Ovary (tissue), 3 donors: ENCODE measurements around the gene MTA1.

Source experiments
- POLR2A ChIP-seq: fragments of 450-650 bp; IDR thresholded peaks from one replicate; pipeline ENCODE4 v1.6.1; 2017; ENCODE audit warnings: antibody characterized with exemption, mild to moderate bottlenecking, moderate library complexity
- TF ChIP-seq, protein P1 (sequence below), 3 donors: fragments of 450-650 bp in 2 of 3; fragments of 200-600 bp in 1 of 3; IDR thresholded peaks; one replicate each; pipeline versions ENCODE4 v1.5.1 to v1.8.0; 2016 to 2022; ENCODE audit warnings: antibody characterized with exemption in 3 of 3, mild to moderate bottlenecking in 1 of 3
- donor health status: DM: no; HTN: no; CAD: no.

DNA sequence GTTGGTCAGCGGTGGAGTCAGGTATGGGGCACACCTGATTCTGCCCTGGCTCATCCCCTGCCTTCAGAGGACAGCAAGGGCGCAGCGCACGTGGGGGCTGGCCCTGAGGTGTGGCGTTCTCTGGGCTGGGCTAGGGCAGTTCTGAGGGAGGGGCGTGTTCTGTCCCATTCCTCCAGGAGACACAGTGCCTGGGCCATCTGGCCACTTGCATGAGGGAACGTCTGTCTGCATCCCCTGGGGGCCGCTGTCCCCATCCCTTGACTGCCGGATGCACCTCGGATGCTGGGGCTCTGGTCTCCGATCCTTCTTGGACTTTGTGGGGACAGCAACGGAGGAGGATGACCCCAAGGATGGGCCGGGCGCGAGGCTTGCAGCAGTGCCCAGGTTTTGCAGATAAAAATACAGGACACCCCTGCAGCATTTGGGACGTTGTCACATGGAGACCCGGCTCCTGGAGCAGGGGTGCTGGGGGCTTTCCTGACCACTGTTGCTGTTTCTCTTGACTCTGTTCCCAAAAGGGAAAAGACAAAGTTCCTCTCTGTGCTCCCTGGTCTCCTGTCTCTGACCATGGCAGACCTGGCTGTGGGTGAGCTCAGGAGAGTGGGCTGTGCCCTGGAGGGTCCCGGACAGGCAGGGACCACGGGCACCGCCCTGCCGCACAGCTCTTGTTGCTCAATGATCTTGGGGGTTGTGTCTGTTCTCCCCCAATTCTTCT, 6.9 kb downstream of the MTA1 start:
- TF ChIP-seq, protein P1, sequence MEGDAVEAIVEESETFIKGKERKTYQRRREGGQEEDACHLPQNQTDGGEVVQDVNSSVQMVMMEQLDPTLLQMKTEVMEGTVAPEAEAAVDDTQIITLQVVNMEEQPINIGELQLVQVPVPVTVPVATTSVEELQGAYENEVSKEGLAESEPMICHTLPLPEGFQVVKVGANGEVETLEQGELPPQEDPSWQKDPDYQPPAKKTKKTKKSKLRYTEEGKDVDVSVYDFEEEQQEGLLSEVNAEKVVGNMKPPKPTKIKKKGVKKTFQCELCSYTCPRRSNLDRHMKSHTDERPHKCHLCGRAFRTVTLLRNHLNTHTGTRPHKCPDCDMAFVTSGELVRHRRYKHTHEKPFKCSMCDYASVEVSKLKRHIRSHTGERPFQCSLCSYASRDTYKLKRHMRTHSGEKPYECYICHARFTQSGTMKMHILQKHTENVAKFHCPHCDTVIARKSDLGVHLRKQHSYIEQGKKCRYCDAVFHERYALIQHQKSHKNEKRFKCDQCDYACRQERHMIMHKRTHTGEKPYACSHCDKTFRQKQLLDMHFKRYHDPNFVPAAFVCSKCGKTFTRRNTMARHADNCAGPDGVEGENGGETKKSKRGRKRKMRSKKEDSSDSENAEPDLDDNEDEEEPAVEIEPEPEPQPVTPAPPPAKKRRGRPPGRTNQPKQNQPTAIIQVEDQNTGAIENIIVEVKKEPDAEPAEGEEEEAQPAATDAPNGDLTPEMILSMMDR (IDR thresholded peaks at IDR 0.05) = no peak
- no peak for TF ChIP-seq POLR2A
